ENCODE data around the gene RHBDL2. TPM values are rescaled to one million over a fixed set of nuclear protein-coding genes. Genes with fewer than 3 reads are reported as not detected.

RHBDL2 gene
- total and polyA plus RNA-seq, 2 of the 4 experiments (the other 2 are of a cell fraction), result 0.36 to 0.38 TPM

- Histone ChIP-seq H2BK15ac (ENCODE audit: low read depth, low read length) (no peak overlapping the region), H2AK9ac (replicated peaks; ENCODE audit: low read depth, low read length, poor library complexity) (no peak overlapping the region), H3K9me1 (ENCODE audit: insufficient read depth, low read length) (0 out of 2 replicates have a peak, but pooled peaks cover 3% of the 10 kb centered on the region), H2BK20ac (ENCODE audit: low read depth, low read length) (no peak overlapping the region), H3K56ac (ENCODE audit: extremely low read depth, insufficient read depth, low read length) (no peak overlapping the region), H3K4me2 (ENCODE audit: low read depth, low read length) (peak overlapping the region; percentile 12; the same call in 1 of the 2 replicates), H3K4me3 (ENCODE audit: insufficient read depth, low read depth, low read length) (no peak overlapping the region), H3K9ac (ENCODE audit: low read depth, low read length) (no peak overlapping the region), H3K36me3 (ENCODE audit: control insufficient read depth, insufficient read depth, low read length) (no peaks in the 10 kb centered on the region), H4K20me1 (ENCODE audit: insufficient read depth, low read length) (no peaks in the 10 kb centered on the region), H3K14ac (replicated peaks; ENCODE audit: low read depth, low read length) (0 out of 2 replicates have a peak overlapping the region, but pooled peaks have one; percentile 52), H3K27ac (ENCODE audit: insufficient read depth, low read length) (no peak overlapping the region), H2BK120ac (ENCODE audit: low read depth, low read length) (0 out of 2 replicates have a peak overlapping the region, but pooled peaks have one; percentile 37), H2BK5ac (ENCODE audit: low read depth, low read length, poor library complexity, severe bottlenecking) (peak overlapping the region; percentile 69), H3K4me1 (ENCODE audit: control insufficient read depth, insufficient read depth, low read length) (peaks cover 5% of the 10 kb centered on the region), H3K27me3 (ENCODE audit: control insufficient read depth, insufficient read depth, low read length) (no peaks in the 10 kb centered on the region), H3K79me1 (ENCODE audit: low read depth in 1 of 2, low read length in 2 of 2) (no peaks in the 10 kb centered on the region), H3K18ac (ENCODE audit: low read depth, low read length) (no peak overlapping the region), H4K5ac (ENCODE audit: low read depth, low read length) (no peak overlapping the region), H3K9me3 (ENCODE audit: control insufficient read depth, insufficient read depth, low read length) (no peaks in the 10 kb centered on the region), H2AK5ac (ENCODE audit: low read depth, low read length) (no peak overlapping the region), H3K23ac (ENCODE audit: low read depth, low read length) (no peak overlapping the region), H2AFZ (replicated peaks; ENCODE audit: low read length, poor library complexity) (no peak overlapping the region), H3K4ac (ENCODE audit: low read depth, low read length) (0 out of 2 replicates have a peak overlapping the region, but pooled peaks have one; percentile 36), H4K91ac (ENCODE audit: insufficient read depth, low read depth, low read length) (no peak overlapping the region), H4K8ac (ENCODE audit: low read depth in 2 of 2, low read length in 2 of 2) (no peak overlapping the region)
- WGBS, 2 experiments (ENCODE audit: extremely low coverage in 2 of 2, insufficient read length in 1 of 2), result no CpG with 5 or more reads among the region's 7 CpGs
- BruUV-seq (replicated peaks), result no TSS peak
- peak; percentile 28 for DNase-seq
- intact Hi-C loops (cut with micrococcal nuclease) (no loop called here), in situ Hi-C loops (cut with MboI; ENCODE audit: low sequenced_read_pairs) (no loop called here), dilution Hi-C loops (cut with HindIII; ENCODE audit: low sequenced_read_pairs, unreplicated experiment) (no loop called here)
- ATAC-seq (ENCODE audit: low read depth), result peak; percentile 22; the same call in 1 of the 2 replicates
- POLR2A ChIA-PET (ENCODE audit: unreplicated experiment), result no interaction called here
- TF ChIP-seq CEBPB (IDR thresholded peaks at IDR 0.05; ENCODE audit: low read depth, low read length) (peak; percentile 95), ELK1 (IDR thresholded peaks at IDR 0.05; ENCODE audit: borderline replicate concordance, low read depth, low read length) (no peak)
- CTCF ChIA-PET, result no interaction called here
Observed at GRCh38 chr1:38962560-38962959, 20.9 kb upstream of the RHBDL2 start.

Data from IMR-90 (cell line).